Naive thymus-derived CD4-positive, alpha-beta T cell (primary cell): ENCODE data around the gene ZNF546. TPM values are rescaled to one million over a fixed set of nuclear protein-coding genes. Genes with fewer than 3 reads are reported as not detected.

Experiments
- ATAC-seq: fragments of 150-1000 bp; cut with Tn5 transposase; 2 replicates; pipeline ENCODE4 v1.10.0; 2021; ENCODE audit warnings: mild to moderate bottlenecking, moderate library complexity
- CTCF ChIA-PET: fragments of 350-600 bp; sonication (Branson Sonifier 250); formaldehyde crosslinking; loops from one replicate; lab custom pipeline; 2021; ENCODE audit warnings: antibody characterized with exemption; lab: Charles Lee
- POLR2A ChIA-PET: fragments of 350-600 bp; sonication (Branson Sonifier 250); formaldehyde crosslinking; loops from one replicate; lab custom pipeline; 2021; ENCODE audit warnings: antibody characterized with exemption, inconsistent platforms; lab: Charles Lee
- DNase-seq, 9 donors: peaks; one replicate each; pipeline versions ENCODE4 v3.0.0 to v3.0.0-alpha.2; 2020 to 2022; ENCODE audit warnings: mixed read lengths in 1 of 9
- H3K27ac ChIP-seq: one replicate; pipeline ENCODE4 v1.7.0; 2013; ENCODE audit warnings: mild to moderate bottlenecking, low read depth, low read length, moderate library complexity
- H3K27me3 ChIP-seq, 2 donors: one replicate each; pipeline ENCODE4 v1.7.0; 2013; ENCODE audit warnings: low read length in 2 of 2, mild to moderate bottlenecking in 2 of 2, moderate library complexity in 2 of 2; ENCODE audit not compliant: control insufficient read depth in 2 of 2, insufficient read depth in 2 of 2
- H3K36me3 ChIP-seq, 3 experiments: 1 replicate in 2 of 3; 2 replicates in 1 of 3; pipeline ENCODE4 v1.7.0; 2013; ENCODE audit warnings: low read length in 3 of 3, mild to moderate bottlenecking in 3 of 3, moderate library complexity in 1 of 3; ENCODE audit not compliant: insufficient read depth in 3 of 3, control insufficient read depth in 2 of 3
- H3K4me1 ChIP-seq, 2 donors: one replicate each; pipeline ENCODE4 v1.7.0; 2013; ENCODE audit warnings: low read length in 2 of 2, mild to moderate bottlenecking in 2 of 2, moderate library complexity in 1 of 2; ENCODE audit not compliant: control insufficient read depth in 2 of 2, insufficient read depth in 2 of 2
- H3K4me3 ChIP-seq: 2 replicates; pipeline ENCODE4 v1.7.0; 2013; ENCODE audit warnings: mild to moderate bottlenecking, low read length
- H3K9me3 ChIP-seq, 3 experiments: 1 replicate in 2 of 3; 2 replicates in 1 of 3; pipeline ENCODE4 v1.7.0; 2013; ENCODE audit warnings: low read length in 3 of 3; ENCODE audit not compliant: control insufficient read depth in 2 of 3
- H3K27ac Mint-ChIP-seq, 9 donors: one replicate each; pipeline ENCODE4 v1.8.0; 2020 to 2022; ENCODE audit warnings: mixed read lengths in 9 of 9, mild to moderate bottlenecking in 8 of 9, moderate library complexity in 5 of 9, inconsistent platforms in 2 of 9
- H3K27me3 Mint-ChIP-seq, 5 donors: one replicate each; pipeline ENCODE4 v1.8.0; 2021 to 2022; ENCODE audit warnings: mixed read lengths in 5 of 5, mild to moderate bottlenecking in 1 of 5
- H3K36me3 Mint-ChIP-seq, 5 donors: one replicate each; pipeline ENCODE4 v1.8.0; 2020 to 2022; ENCODE audit warnings: mixed read lengths in 5 of 5, mild to moderate bottlenecking in 3 of 5, inconsistent platforms in 1 of 5
- H3K4me1 Mint-ChIP-seq, 7 donors: one replicate each; pipeline ENCODE4 v1.8.0; 2020 to 2022; ENCODE audit warnings: mixed read lengths in 7 of 7, mild to moderate bottlenecking in 3 of 7, inconsistent platforms in 1 of 7
- H3K4me3 Mint-ChIP-seq, 10 donors: one replicate each; pipeline ENCODE4 v1.8.0; 2020 to 2022; ENCODE audit warnings: mild to moderate bottlenecking in 10 of 10, mixed read lengths in 10 of 10, moderate library complexity in 6 of 10, inconsistent platforms in 2 of 10
- H3K9me3 Mint-ChIP-seq, 11 donors: one replicate each; pipeline ENCODE4 v1.8.0; 2020 to 2022; ENCODE audit warnings: mixed read lengths in 11 of 11, mild to moderate bottlenecking in 4 of 11, inconsistent platforms in 1 of 11, moderate library complexity in 1 of 11
- intact Hi-C, 2 donors: fragments of 100-400 bp; cut with micrococcal nuclease; formaldehyde crosslinking; loops; one replicate each; pipeline ENCODE4 v1.15.1; 2023
- polyA plus RNA-seq, 2 donors: library from polyadenylated mRNA; unstranded; fragments of 300-500 nt; fragmentation: Illumina TruSeq; gene quantifications; one replicate each; pipeline ENCODE4 v1.2.3, GENCODE V29; 2021
- total RNA-seq, 6 experiments: library from RNA in 5 of 6; stranded (reverse) in 5 of 6; gene quantifications; 1 replicate in 5 of 6; 2 replicates in 1 of 6; pipeline ENCODE4 v1.2.3 and lab custom pipeline; 2021 to 2026

ZNF546 gene
- total and polyA plus RNA-seq, 7 experiments from 2014 or later, result 4.7 to 24.8 (median 7.5) TPM

GRCh38 chr19:40057166-40057565 lies 60.3 kb downstream of the ZNF546 start:
- Mint-ChIP-seq H3K9me3 (peaks cover 7 to 41% (median 24%) of the 10 kb centered on the region in 11 donors), H3K27ac (peak overlapping the region in 4 of 9 donors; percentile 89 to 99 (median 98)), H3K36me3 (peaks cover 17 to 34% (median 22%) of the 10 kb centered on the region in 5 donors), H3K27me3 (peaks cover 0 to 14% (median 6%) of the 10 kb centered on the region in 5 donors), H3K4me1 (peaks cover 31 to 52% (median 46%) of the 10 kb centered on the region in 7 donors), H3K4me3 (peak overlapping the region in 9 of 10 donors; percentile 97 to 100 (median 99))
- Histone ChIP-seq H3K36me3 (peaks cover 0 to 7% (median 0%) of the 10 kb centered on the region in 3 experiments), H3K9me3 (peaks cover 0 to 13% (median 0%) of the 10 kb centered on the region in 3 experiments), H3K27me3 (no peaks in the 10 kb centered on the region), H3K4me1 (peaks cover 12% of the 10 kb centered on the region in 2 donors), H3K4me3 (no peak overlapping the region), H3K27ac (no peak overlapping the region)
- DNase-seq, result no peak
- intact Hi-C loops, result loop anchor here in 1 of 2 donors (5.0 kb wide), 1 partner anchor 35 kb away; the partner anchor contains the start of gene ZNF780A
- POLR2A ChIA-PET, result interaction anchor here (2.8 to 3.4 kb wide), 2 partner anchors 33 to 60 kb away, joined by 12 to 13 read pairs; partner anchors contain the start of genes ZNF546 and ZNF780A
- CTCF ChIA-PET, result no interaction called here
- ATAC-seq, result no peak

GRCh38 chr19:40059624-40060023 lies 62.8 kb downstream of the ZNF546 start:
- no peak overlapping the region for H3K4me3 ChIP-seq
- peaks cover 8 to 53% (median 33%) of the 10 kb centered on the region in 11 donors for H3K9me3 Mint-ChIP-seq
- H3K36me3 Mint-ChIP-seq, result peaks cover 0 to 16% (median 10%) of the 10 kb centered on the region in 5 donors
- peaks cover 0 to 13% (median 0%) of the 10 kb centered on the region in 3 experiments for H3K9me3 ChIP-seq
- intact Hi-C loops, result loop anchor here in 1 of 2 donors (5.0 kb wide), 1 partner anchor 33 kb away; the partner anchor contains the start of gene ZNF780A
- no peak for DNase-seq
- ChIA-PET POLR2A (no interaction called here), CTCF (no interaction called here)
- H3K27me3 Mint-ChIP-seq, result peaks cover 0 to 14% (median 6%) of the 10 kb centered on the region in 5 donors
- peaks cover 0 to 7% (median 0%) of the 10 kb centered on the region in 3 experiments for H3K36me3 ChIP-seq
- peaks cover 8 to 10% of the 10 kb centered on the region in 2 donors for H3K4me1 ChIP-seq
- no peak for ATAC-seq
- no peak overlapping the region for H3K27ac ChIP-seq
- no peak overlapping the region for H3K4me3 Mint-ChIP-seq
- H3K4me1 Mint-ChIP-seq, result peaks cover 10 to 28% (median 22%) of the 10 kb centered on the region in 7 donors
- no peak overlapping the region for H3K27ac Mint-ChIP-seq
- no peaks in the 10 kb centered on the region for H3K27me3 ChIP-seq

- Mint-ChIP-seq H3K27ac (no peak overlapping the region), H3K4me1 (no peaks in the 10 kb centered on the region), H3K4me3 (no peak overlapping the region), H3K9me3 (peaks cover 0 to 61% (median 22%) of the 10 kb centered on the region in 11 donors), H3K36me3 (peaks cover 9 to 63% (median 61%) of the 10 kb centered on the region in 5 donors), H3K27me3 (no peaks in the 10 kb centered on the region)
- Histone ChIP-seq H3K4me1 (no peaks in the 10 kb centered on the region), H3K4me3 (no peak overlapping the region), H3K27ac (no peak overlapping the region), H3K9me3 (peaks cover 0 to 23% (median 0%) of the 10 kb centered on the region in 3 experiments), H3K27me3 (no peaks in the 10 kb centered on the region), H3K36me3 (peaks cover 0 to 14% (median 2%) of the 10 kb centered on the region in 3 experiments)
- ATAC-seq, result no peak
- ChIA-PET CTCF (no interaction called here), POLR2A (interaction anchor here (1.9 kb wide), 1 partner anchor 14 kb away, joined by 5 read pairs; the partner anchor contains the start of gene ZNF780B)
- no peak for DNase-seq
- intact Hi-C loops, result loop anchor here in 1 of 2 donors (10.0 kb wide), 1 partner anchor 45 kb away; no protein-coding TSS in a partner anchor
Observed at GRCh38 chr19:40070058-40070457, 73.2 kb downstream of the ZNF546 start.

Other genes starting within 250 kb of the ZNF546 start
- not detected for gene LEUTX, start 218.2 kb upstream of the ZNF546 start, total RNA-seq
- gene LEUTX, start 218.2 kb upstream of the ZNF546 start, polyA plus RNA-seq, result not detected
- gene DYRK1B, start 162.9 kb upstream of the ZNF546 start, total RNA-seq, result 10 to 100 TPM; 12.3 to 38.9 (median 23.5) TPM
- 1 to 10 TPM; 3.0 to 8.4 TPM for gene DYRK1B, start 162.9 kb upstream of the ZNF546 start, polyA plus RNA-seq
- gene FBL, start 150.7 kb upstream of the ZNF546 start, total RNA-seq, result 100 to 1,000 TPM; 237 to 387 (median 369) TPM
- 100 to 1,000 TPM; 222 to 241 TPM for gene FBL, start 150.7 kb upstream of the ZNF546 start, polyA plus RNA-seq
- gene FCGBP, start 62.4 kb upstream of the ZNF546 start, total RNA-seq, result 100 to 1,000 TPM in 2 of 5 experiments, 10 to 100 TPM in 3; 14.9 to 118 (median 28.1) TPM
- gene FCGBP, start 62.4 kb upstream of the ZNF546 start, polyA plus RNA-seq, result 1 to 10 TPM in 1 of 2 donors, under 1 TPM in 1; 0.57 to 1.6 TPM
- 100 to 1,000 TPM in 1 of 5 experiments, 10 to 100 TPM in 4; 48.7 to 146 (median 69.1) TPM for gene PSMC4, start 25.9 kb upstream of the ZNF546 start, total RNA-seq
- 10 to 100 TPM; 73.5 to 91.1 TPM for gene PSMC4, start 25.9 kb upstream of the ZNF546 start, polyA plus RNA-seq
- 10 to 100 TPM; 22.7 to 85.2 (median 35.2) TPM for gene ZNF780B, start 59.2 kb downstream of the ZNF546 start, total RNA-seq
- gene ZNF780B, start 59.2 kb downstream of the ZNF546 start, polyA plus RNA-seq, result 10 to 100 TPM; 12.0 to 22.9 TPM
- gene ZNF780A, start 93.9 kb downstream of the ZNF546 start, total RNA-seq, result 10 to 100 TPM; 13.9 to 49.5 (median 22.1) TPM
- gene ZNF780A, start 93.9 kb downstream of the ZNF546 start, polyA plus RNA-seq, result 10 to 100 TPM; 18.4 to 21.2 TPM
- 10 to 100 TPM; 22.3 to 31.5 (median 27.0) TPM for gene MAP3K10, start 194.4 kb downstream of the ZNF546 start, total RNA-seq
- gene MAP3K10, start 194.4 kb downstream of the ZNF546 start, polyA plus RNA-seq, result under 1 TPM; 0.09 to 0.52 TPM
- not detected for gene TTC9B, start 221.3 kb downstream of the ZNF546 start, total RNA-seq
- gene TTC9B, start 221.3 kb downstream of the ZNF546 start, polyA plus RNA-seq, result not detected
- 1 to 10 TPM in 4 of 5 experiments, under 1 TPM in 1; 0.29 to 2.5 (median 1.5) TPM for gene CCNP, start 229.6 kb downstream of the ZNF546 start, total RNA-seq
- not detected for gene CCNP, start 229.6 kb downstream of the ZNF546 start, polyA plus RNA-seq